GM23248 (cell line): Measurements from ENCODE around the gene TSPAN3.

Experiments
- EZH2 ChIP-seq: fragments of 200-600 bp; sonication (generic); IDR thresholded peaks from 2 replicates; pipeline ENCODE4 v1.6.1; 2018; ENCODE audit warnings: antibody characterized with exemption, mild to moderate bottlenecking; ENCODE audit not compliant: insufficient read depth, poor library complexity, severe bottlenecking
- EZH2phosphoT487 ChIP-seq: fragments of 200-600 bp; sonication (generic); IDR thresholded peaks from 2 replicates; pipeline ENCODE4 v1.6.1; 2018; ENCODE audit warnings: antibody characterized with exemption, moderate library complexity, mild to moderate bottlenecking, low read depth; ENCODE audit not compliant: insufficient read depth

DNA sequence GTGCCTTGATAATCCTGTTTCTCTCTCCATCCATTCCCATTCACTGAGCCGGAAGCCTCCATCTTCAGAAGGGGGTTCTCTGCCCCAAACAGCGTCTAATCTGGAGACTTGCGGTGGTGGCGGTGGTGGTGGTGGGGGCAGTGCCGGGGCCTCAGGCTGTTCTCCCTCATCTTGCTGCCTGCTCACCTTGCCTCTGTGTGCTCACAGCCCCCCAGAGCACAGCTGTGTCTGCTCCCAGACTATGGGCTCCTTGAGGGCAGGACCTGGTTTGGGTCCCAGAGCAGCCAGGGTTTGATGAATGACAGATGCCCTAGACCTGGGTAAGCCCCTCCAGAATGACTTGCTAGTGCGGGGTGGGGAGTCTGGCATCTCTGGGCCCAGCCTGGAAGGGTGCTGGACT is 76.4 kb downstream of the TSPAN3 start:
- TF ChIP-seq EZH2: no peak
- TF ChIP-seq EZH2phosphoT487: no peak
